ENCODE results near the gene CDH4. TPM values are rescaled to one million over a fixed set of nuclear protein-coding genes. Genes with fewer than 3 reads are reported as not detected.

Gene CDH4
- total and polyA plus RNA-seq, 4 experiments from 2014 or later, result 0.39 to 1.1 (median 0.41) TPM; not detected in 1

GRCh38 chr20:61930776-61931475 lies 678.9 kb downstream of the CDH4 start:
- H3K9me3 ChIP-seq (ENCODE audit: control insufficient read depth in 1 of 2, low read length in 2 of 2), result no peaks in the 10 kb centered on the region

DNA sequence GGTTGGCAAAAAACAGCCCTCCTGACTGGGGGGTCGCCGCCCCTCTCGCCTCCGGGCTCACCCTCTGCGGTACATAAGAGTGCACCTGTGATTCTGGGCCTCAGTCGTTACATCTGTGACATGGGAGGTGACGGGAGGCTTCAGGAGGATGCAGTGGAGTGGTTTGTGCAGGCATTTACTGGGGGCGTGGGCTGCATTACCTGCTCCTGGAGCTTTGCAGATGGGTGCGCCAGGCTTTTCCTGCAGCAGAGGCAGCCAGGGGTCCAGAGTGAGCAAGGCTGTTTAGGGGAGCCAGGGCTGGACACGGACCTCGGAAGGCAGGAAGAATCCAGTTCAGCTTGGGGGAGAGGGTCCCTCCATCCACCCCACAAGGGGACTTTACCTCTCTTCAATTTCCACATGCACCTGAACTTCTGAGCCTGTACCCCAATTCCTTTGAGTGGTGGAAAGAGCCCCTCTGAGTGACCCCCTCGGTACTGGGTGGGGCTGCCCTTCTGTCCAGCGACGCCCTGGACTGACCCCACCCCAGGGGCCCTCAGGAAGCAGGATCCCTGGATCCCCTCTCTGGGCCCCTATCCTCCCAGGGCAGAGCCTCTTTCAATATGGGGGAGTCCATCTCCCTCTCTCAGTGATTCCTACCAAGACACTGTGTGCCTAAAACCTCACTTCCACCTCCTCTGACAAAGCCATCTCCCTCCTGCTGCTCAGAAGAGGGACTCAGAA lies 679.6 kb downstream of the CDH4 start:
- H3K9me3 Mint-ChIP-seq, result no peaks in the 10 kb centered on the region
- peaks cover 0 to 2% (median 0%) of the 10 kb centered on the region in 4 donors for H3K4me1 Mint-ChIP-seq
- H3K4me3 Mint-ChIP-seq, result no peak overlapping the region
- no peaks in the 10 kb centered on the region for H3K27me3 ChIP-seq (ENCODE audit: insufficient read depth, low read length)
- H3K36me3 ChIP-seq (ENCODE audit: insufficient read depth, low read length), result no peaks in the 10 kb centered on the region
- ChIA-PET POLR2A (ENCODE audit: partially characterized antibody) (no interaction called here), CTCF (ENCODE audit: partially characterized antibody) (no interaction called here)
- no peak overlapping the region for H3K27ac ChIP-seq (ENCODE audit: low read depth, low read length)
- H3K36me3 Mint-ChIP-seq, result no peaks in the 10 kb centered on the region
- H3K4me1 ChIP-seq (ENCODE audit: insufficient read depth, low read length), result no peaks in the 10 kb centered on the region
- H3K4me3 ChIP-seq (ENCODE audit: low read length in 2 of 2), result no peak overlapping the region
- no peaks in the 10 kb centered on the region for H3K9me3 ChIP-seq (ENCODE audit: control insufficient read depth in 1 of 2, low read length in 2 of 2)
- DNase-seq, result no peak
- H3K27ac Mint-ChIP-seq, result no peak overlapping the region
- intact Hi-C loops (cut with micrococcal nuclease), result no loop called here
- H3K27me3 Mint-ChIP-seq, result peaks cover 4 to 9% of the 10 kb centered on the region in 2 donors

More at GRCh38 chr20:61930776-61931475, 678.9 kb downstream of the CDH4 start:
- Mint-ChIP-seq H3K36me3 (no peaks in the 10 kb centered on the region), H3K27ac (no peak overlapping the region), H3K9me3 (no peaks in the 10 kb centered on the region), H3K4me1 (peaks cover 0 to 2% (median 0%) of the 10 kb centered on the region in 4 donors), H3K27me3 (peaks cover 6 to 9% of the 10 kb centered on the region in 2 donors), H3K4me3 (no peak overlapping the region)
- Histone ChIP-seq H3K27me3 (ENCODE audit: insufficient read depth, low read length) (no peaks in the 10 kb centered on the region), H3K36me3 (ENCODE audit: insufficient read depth, low read length) (no peaks in the 10 kb centered on the region), H3K4me3 (ENCODE audit: low read length in 2 of 2) (no peak overlapping the region), H3K4me1 (ENCODE audit: insufficient read depth, low read length) (no peaks in the 10 kb centered on the region), H3K27ac (ENCODE audit: low read depth, low read length) (no peak overlapping the region)
- DNase-seq, result no peak
- POLR2A ChIA-PET (ENCODE audit: partially characterized antibody), result no interaction called here
- intact Hi-C loops (cut with micrococcal nuclease), result no loop called here
- CTCF ChIA-PET (ENCODE audit: partially characterized antibody), result no interaction called here

DNA sequence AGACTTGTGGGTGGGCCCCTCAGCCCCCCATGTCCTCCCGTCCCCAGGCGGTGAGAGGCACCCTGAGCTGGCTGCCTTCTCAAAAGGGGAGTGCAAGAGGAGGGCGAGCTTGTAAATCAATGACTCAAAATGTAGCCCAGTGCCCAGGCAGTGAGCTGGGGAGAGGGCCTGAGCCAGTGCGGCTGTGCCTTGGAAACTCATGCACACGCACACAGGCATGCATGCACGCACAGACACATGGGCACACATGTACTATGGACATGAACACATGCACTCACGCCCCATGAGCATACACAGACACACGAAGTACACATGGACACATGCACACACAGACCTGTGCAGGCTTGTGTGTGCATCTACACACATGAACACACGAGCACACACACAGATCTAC lies 680.1 kb downstream of the CDH4 start:
- H3K4me1 ChIP-seq (ENCODE audit: insufficient read depth, low read length), result no peaks in the 10 kb centered on the region
- H3K36me3 ChIP-seq (ENCODE audit: insufficient read depth, low read length), result no peaks in the 10 kb centered on the region
- POLR2A ChIA-PET (ENCODE audit: partially characterized antibody), result no interaction called here
- CTCF ChIA-PET (ENCODE audit: partially characterized antibody), result no interaction called here
- peaks cover 4 to 9% of the 10 kb centered on the region in 2 donors for H3K27me3 Mint-ChIP-seq
- no peak overlapping the region for H3K4me3 ChIP-seq (ENCODE audit: low read length in 2 of 2)
- intact Hi-C loops (cut with micrococcal nuclease), result no loop called here
- DNase-seq, result no peak
- no peaks in the 10 kb centered on the region for H3K9me3 ChIP-seq (ENCODE audit: control insufficient read depth in 1 of 2, low read length in 2 of 2)
- no peaks in the 10 kb centered on the region for H3K27me3 ChIP-seq (ENCODE audit: insufficient read depth, low read length)
- H3K27ac ChIP-seq (ENCODE audit: low read depth, low read length), result no peak overlapping the region
- no peaks in the 10 kb centered on the region for H3K36me3 Mint-ChIP-seq
- H3K4me1 Mint-ChIP-seq, result peaks cover 0 to 2% (median 0%) of the 10 kb centered on the region in 4 donors
- H3K27ac Mint-ChIP-seq, result no peak overlapping the region
- no peaks in the 10 kb centered on the region for H3K9me3 Mint-ChIP-seq
- H3K4me3 Mint-ChIP-seq, result no peak overlapping the region

- no peak for DNase-seq
- Histone ChIP-seq H3K4me3 (ENCODE audit: low read length in 2 of 2) (no peak overlapping the region), H3K9me3 (ENCODE audit: control insufficient read depth in 1 of 2, low read length in 2 of 2) (no peaks in the 10 kb centered on the region), H3K27me3 (ENCODE audit: insufficient read depth, low read length) (no peaks in the 10 kb centered on the region), H3K4me1 (ENCODE audit: insufficient read depth, low read length) (no peaks in the 10 kb centered on the region), H3K27ac (ENCODE audit: low read depth, low read length) (no peak overlapping the region), H3K36me3 (ENCODE audit: insufficient read depth, low read length) (no peaks in the 10 kb centered on the region)
- no peak overlapping the region for H3K27ac Mint-ChIP-seq
- ChIA-PET CTCF (ENCODE audit: partially characterized antibody) (no interaction called here), POLR2A (ENCODE audit: partially characterized antibody) (no interaction called here)
- intact Hi-C loops (cut with micrococcal nuclease), result no loop called here
- peaks cover 0 to 2% (median 0%) of the 10 kb centered on the region in 4 donors for H3K4me1 Mint-ChIP-seq
- H3K4me3 Mint-ChIP-seq, result no peak overlapping the region
- no peaks in the 10 kb centered on the region for H3K36me3 Mint-ChIP-seq
- H3K9me3 Mint-ChIP-seq, result no peaks in the 10 kb centered on the region
- peaks cover 4 to 9% of the 10 kb centered on the region in 2 donors for H3K27me3 Mint-ChIP-seq
Observed at GRCh38 chr20:61932711-61933480, 680.8 kb downstream of the CDH4 start.

DNA sequence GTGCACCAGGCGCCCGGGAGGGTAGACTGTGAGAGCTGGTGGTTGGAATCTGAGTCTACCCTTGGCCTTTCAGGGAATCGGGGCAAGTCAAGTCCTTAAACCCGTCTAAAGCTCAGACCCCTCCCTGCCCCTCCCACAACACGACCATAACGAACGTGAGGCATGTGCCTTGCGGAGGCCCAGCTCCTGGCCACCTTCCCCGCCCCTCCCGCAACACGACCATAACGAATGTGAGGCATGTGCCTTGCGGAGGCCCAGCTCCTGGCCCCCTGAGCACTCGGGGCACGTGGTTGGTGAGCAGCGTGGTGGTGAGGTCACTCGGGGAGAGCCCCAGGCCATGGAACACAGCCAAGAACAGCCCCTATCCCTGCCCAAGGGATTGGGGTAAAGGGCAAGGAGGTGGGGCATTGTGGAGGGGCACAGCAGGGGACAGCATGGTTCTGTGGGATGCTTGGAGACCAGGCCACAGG lies 681.5 kb downstream of the CDH4 start:
- no peak overlapping the region for H3K4me3 Mint-ChIP-seq
- Histone ChIP-seq H3K4me3 (ENCODE audit: low read length in 2 of 2) (no peak overlapping the region), H3K9me3 (ENCODE audit: control insufficient read depth in 1 of 2, low read length in 2 of 2) (no peaks in the 10 kb centered on the region), H3K27ac (ENCODE audit: low read depth, low read length) (no peak overlapping the region), H3K27me3 (ENCODE audit: insufficient read depth, low read length) (no peaks in the 10 kb centered on the region), H3K36me3 (ENCODE audit: insufficient read depth, low read length) (no peaks in the 10 kb centered on the region), H3K4me1 (ENCODE audit: insufficient read depth, low read length) (no peaks in the 10 kb centered on the region)
- H3K27ac Mint-ChIP-seq, result no peak overlapping the region
- POLR2A ChIA-PET (ENCODE audit: partially characterized antibody), result no interaction called here
- CTCF ChIA-PET (ENCODE audit: partially characterized antibody), result no interaction called here
- no peaks in the 10 kb centered on the region for H3K9me3 Mint-ChIP-seq
- intact Hi-C loops (cut with micrococcal nuclease), result no loop called here
- DNase-seq, result no peak
- peaks cover 4 to 9% of the 10 kb centered on the region in 2 donors for H3K27me3 Mint-ChIP-seq
- H3K4me1 Mint-ChIP-seq, result peaks cover 0 to 2% (median 0%) of the 10 kb centered on the region in 4 donors
- H3K36me3 Mint-ChIP-seq, result no peaks in the 10 kb centered on the region

DNA sequence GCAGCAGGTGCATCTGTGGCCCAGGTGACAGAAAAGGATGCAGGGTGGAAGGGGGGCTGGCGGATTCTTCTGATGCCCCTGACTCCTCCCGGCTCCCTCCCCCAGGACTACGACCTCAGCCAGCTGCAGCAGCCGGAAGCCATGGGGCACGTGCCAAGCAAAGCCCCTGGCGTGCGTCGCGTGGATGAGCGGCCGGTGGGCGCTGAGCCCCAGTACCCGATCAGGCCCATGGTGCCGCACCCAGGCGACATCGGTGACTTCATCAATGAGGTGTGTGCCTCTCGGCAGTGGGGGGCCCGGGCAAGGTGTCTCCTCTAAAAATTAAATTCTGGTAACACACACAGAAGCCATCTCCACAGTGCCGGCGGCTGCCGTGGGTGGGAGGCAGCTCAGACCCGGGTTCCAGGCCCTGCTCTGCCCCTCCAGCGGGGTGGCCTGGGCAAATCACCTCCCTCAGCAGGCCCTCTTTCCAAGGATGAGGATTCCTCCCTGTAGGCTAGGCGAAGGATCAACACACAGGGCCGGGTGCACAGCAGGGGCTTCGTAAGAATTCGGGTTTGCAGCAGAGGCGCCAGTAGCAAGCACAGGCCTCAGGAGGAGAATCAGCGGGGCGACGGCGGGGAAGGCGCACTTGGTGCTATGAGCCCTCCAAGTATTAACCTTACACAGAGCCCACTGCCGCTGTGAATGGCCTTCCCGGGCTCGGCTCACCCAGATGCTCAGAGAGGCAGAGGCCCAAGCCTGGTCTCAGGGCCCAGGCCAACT lies 682.1 kb downstream of the CDH4 start:
- Histone ChIP-seq H3K27ac (ENCODE audit: low read depth, low read length) (no peak overlapping the region), H3K9me3 (ENCODE audit: control insufficient read depth in 1 of 2, low read length in 2 of 2) (no peaks in the 10 kb centered on the region), H3K4me1 (ENCODE audit: insufficient read depth, low read length) (no peaks in the 10 kb centered on the region), H3K27me3 (ENCODE audit: insufficient read depth, low read length) (no peaks in the 10 kb centered on the region), H3K4me3 (ENCODE audit: low read length in 2 of 2) (no peak overlapping the region), H3K36me3 (ENCODE audit: insufficient read depth, low read length) (no peaks in the 10 kb centered on the region)
- Mint-ChIP-seq H3K9me3 (no peaks in the 10 kb centered on the region), H3K27me3 (peaks cover 4 to 9% of the 10 kb centered on the region in 2 donors), H3K4me3 (no peak overlapping the region), H3K36me3 (no peaks in the 10 kb centered on the region), H3K27ac (no peak overlapping the region), H3K4me1 (peaks cover 0 to 2% (median 0%) of the 10 kb centered on the region in 4 donors)
- ChIA-PET POLR2A (ENCODE audit: partially characterized antibody) (no interaction called here), CTCF (ENCODE audit: partially characterized antibody) (no interaction called here)
- intact Hi-C loops (cut with micrococcal nuclease), result no loop called here
- no peak for DNase-seq
